Astrocyte (in vitro differentiated cells and primary cell): ENCODE measurements around the gene ADAM30. TPM values are rescaled to one million over a fixed set of nuclear protein-coding genes. Genes with fewer than 3 reads are reported as not detected.

Experiments
- DNase-seq: peaks from one replicate; pipeline ENCODE4 v3.0.0-alpha.2; 2010; ENCODE audit warnings: low read depth
- FAIRE-seq: peaks from 2 replicates; lab custom pipeline; 2011; peaks lifted over from hg19 to GRCh38; lab: Jason Lieb, UNC
- H2AFZ ChIP-seq: 2 replicates; pipeline ENCODE4 v1.6.0; 2012; ENCODE audit warnings: low read depth, low read length, inconsistent platforms
- H3K27ac ChIP-seq: 2 replicates; pipeline ENCODE4 v1.5.1; 2011; ENCODE audit warnings: low read depth, low read length, inconsistent platforms
- H3K27me3 ChIP-seq: 2 replicates; pipeline ENCODE4 v1.6.0; 2011; ENCODE audit warnings: low read length, inconsistent platforms; ENCODE audit not compliant: insufficient read depth
- H3K36me3 ChIP-seq: 2 replicates; pipeline ENCODE4 v1.5.1; 2011; ENCODE audit warnings: low read length, inconsistent platforms; ENCODE audit not compliant: insufficient read depth
- H3K4me1 ChIP-seq: 2 replicates; pipeline ENCODE4 v1.5.1; 2011; ENCODE audit warnings: low read length, inconsistent platforms; ENCODE audit not compliant: insufficient read depth
- H3K4me2 ChIP-seq: 2 replicates; pipeline ENCODE4 v1.6.0; 2012; ENCODE audit warnings: low read length, inconsistent platforms
- H3K4me3 ChIP-seq: 2 replicates; pipeline ENCODE4 v1.5.1; 2011; ENCODE audit warnings: low read depth, mild to moderate bottlenecking, low read length, inconsistent platforms; ENCODE audit not compliant: insufficient read depth
- H3K79me2 ChIP-seq: 2 replicates; pipeline ENCODE4 v1.6.0; 2012; ENCODE audit warnings: mild to moderate bottlenecking, low read length, inconsistent platforms; ENCODE audit not compliant: insufficient read depth
- H3K9ac ChIP-seq: 2 replicates; pipeline ENCODE4 v1.6.0; 2012; ENCODE audit warnings: mild to moderate bottlenecking, low read length, inconsistent platforms
- H3K9me3 ChIP-seq: 2 replicates; pipeline ENCODE4 v1.5.1; 2012; ENCODE audit warnings: low read depth, mild to moderate bottlenecking, low read length, inconsistent platforms; ENCODE audit not compliant: insufficient read depth
- H4K20me1 ChIP-seq: 2 replicates; pipeline ENCODE4 v1.6.0; 2012; ENCODE audit warnings: low read length, inconsistent platforms; ENCODE audit not compliant: insufficient read depth
- H3K27ac Mint-ChIP-seq: one replicate; pipeline ENCODE4 v1.8.0; 2021; ENCODE audit warnings: mild to moderate bottlenecking, mixed read lengths; ENCODE audit not compliant: unreplicated experiment
- H3K27me3 Mint-ChIP-seq: one replicate; pipeline ENCODE4 v1.8.0; 2021; ENCODE audit warnings: low read depth, mixed read lengths; ENCODE audit not compliant: unreplicated experiment
- H3K36me3 Mint-ChIP-seq: one replicate; pipeline ENCODE4 v1.8.0; 2021; ENCODE audit warnings: low read depth, mixed read lengths; ENCODE audit not compliant: unreplicated experiment
- H3K4me1 Mint-ChIP-seq: one replicate; pipeline ENCODE4 v1.8.0; 2021; ENCODE audit warnings: low read depth, mixed read lengths; ENCODE audit not compliant: unreplicated experiment
- H3K4me3 Mint-ChIP-seq: one replicate; pipeline ENCODE4 v1.8.0; 2021; ENCODE audit warnings: mild to moderate bottlenecking, moderate library complexity, mixed read lengths; ENCODE audit not compliant: unreplicated experiment
- H3K9me3 Mint-ChIP-seq: one replicate; pipeline ENCODE4 v1.8.0; 2021; ENCODE audit warnings: mild to moderate bottlenecking, mixed read lengths; ENCODE audit not compliant: unreplicated experiment
- CTCF ChIP-seq: IDR thresholded peaks from 2 replicates; pipeline ENCODE4 v1.5.1; 2011; ENCODE audit warnings: low read depth, mild to moderate bottlenecking, inconsistent platforms, low read length, moderate library complexity; ENCODE audit not compliant: insufficient read depth
- EZH2 ChIP-seq: IDR thresholded peaks from 2 replicates; pipeline ENCODE4 v1.6.1; 2012; ENCODE audit warnings: mild to moderate bottlenecking, low read length, inconsistent platforms; ENCODE audit not compliant: insufficient read depth
- total RNA-seq: library from RNA; stranded (reverse); gene quantifications from 2 replicates; pipeline ENCODE4 v1.2.1, GENCODE V29; 2021

The ADAM30 gene
- total RNA-seq, 1 donor from 2014 or later, result not detected

- Mint-ChIP-seq H3K36me3 (peaks cover 34% of the 10 kb centered on the region), H3K4me1 (peaks cover 4% of the 10 kb centered on the region), H3K27ac (no peak overlapping the region), H3K27me3 (no peaks in the 10 kb centered on the region), H3K4me3 (no peak overlapping the region), H3K9me3 (no peaks in the 10 kb centered on the region)
- H3K4me3 ChIP-seq, result no peak overlapping the region
- TF ChIP-seq EZH2 (no peak), CTCF (no peak)
- FAIRE-seq (no peak), DNase-seq (no peak)
- peaks cover 40% of the 10 kb centered on the region for H3K36me3 ChIP-seq
- H3K27me3 ChIP-seq, result no peaks in the 10 kb centered on the region
- H4K20me1 ChIP-seq, result peaks cover 4% of the 10 kb centered on the region
- no peak overlapping the region for H3K27ac ChIP-seq
- H3K9ac ChIP-seq, result no peak overlapping the region
- peaks cover 32% of the 10 kb centered on the region for H3K79me2 ChIP-seq
- H3K4me2 ChIP-seq, result no peak overlapping the region
- no peaks in the 10 kb centered on the region for H3K9me3 ChIP-seq
- no peak overlapping the region for H2AFZ ChIP-seq
- H3K4me1 ChIP-seq, result no peaks in the 10 kb centered on the region
Observed at GRCh38 chr1:119940697-119941096, 44.4 kb upstream of the ADAM30 start.

- Mint-ChIP-seq H3K36me3 (peaks cover 59% of the 10 kb centered on the region), H3K4me3 (no peak overlapping the region), H3K27ac (no peak overlapping the region), H3K27me3 (no peaks in the 10 kb centered on the region), H3K4me1 (peaks cover 4% of the 10 kb centered on the region), H3K9me3 (no peaks in the 10 kb centered on the region)
- Histone ChIP-seq H4K20me1 (peaks cover 4% of the 10 kb centered on the region), H2AFZ (no peak overlapping the region), H3K4me1 (no peaks in the 10 kb centered on the region), H3K27ac (no peak overlapping the region), H3K36me3 (peaks cover 57% of the 10 kb centered on the region), H3K27me3 (no peaks in the 10 kb centered on the region), H3K79me2 (peaks cover 5% of the 10 kb centered on the region), H3K9me3 (no peaks in the 10 kb centered on the region), H3K9ac (no peak overlapping the region), H3K4me2 (no peak overlapping the region), H3K4me3 (no peak overlapping the region)
- no peak for TF ChIP-seq CTCF
- no peak for TF ChIP-seq EZH2
- no peak for FAIRE-seq
- DNase-seq, result no peak
Observed at GRCh38 chr1:119937198-119937597, 40.9 kb upstream of the ADAM30 start.

- H2AFZ ChIP-seq, result no peak overlapping the region
- no peaks in the 10 kb centered on the region for H3K79me2 ChIP-seq
- no peaks in the 10 kb centered on the region for H3K9me3 ChIP-seq
- Mint-ChIP-seq H3K9me3 (no peaks in the 10 kb centered on the region), H3K27me3 (no peaks in the 10 kb centered on the region), H3K4me1 (peaks cover 4% of the 10 kb centered on the region), H3K4me3 (no peak overlapping the region), H3K36me3 (peaks cover 51% of the 10 kb centered on the region), H3K27ac (no peak overlapping the region)
- FAIRE-seq (no peak), DNase-seq (no peak)
- H3K4me2 ChIP-seq, result no peak overlapping the region
- no peak overlapping the region for H3K27ac ChIP-seq
- TF ChIP-seq CTCF (no peak), EZH2 (no peak)
- H4K20me1 ChIP-seq, result peaks cover 4% of the 10 kb centered on the region
- H3K27me3 ChIP-seq, result no peaks in the 10 kb centered on the region
- H3K36me3 ChIP-seq, result peaks cover 53% of the 10 kb centered on the region
- H3K4me3 ChIP-seq, result no peak overlapping the region
- H3K9ac ChIP-seq, result no peak overlapping the region
- H3K4me1 ChIP-seq, result no peaks in the 10 kb centered on the region
Observed at GRCh38 chr1:119935915-119936314, 39.6 kb upstream of the ADAM30 start.
